ENCODE results near the gene MOB3A. TPM values are rescaled to one million over a fixed set of nuclear protein-coding genes. Genes with fewer than 3 reads are reported as not detected.
A peak's percentile ranks its signal among the peaks of the same experiment; 100 is the strongest.

Gene MOB3A
- total and polyA plus RNA-seq, 9 of the 15 experiments (the other 6 are each of a cell fraction or from before 2014, with no cell fraction given), result 1.1 to 24.1 (median 6.0) TPM

GRCh38 chr19:2059422-2060201, 36.5 kb downstream of the MOB3A start (continued):
- peak; percentile 93 for TF ChIP-seq ZNF766 (CRISPR knock-in tag; conservative IDR thresholded peaks at IDR 0.05)
- TF ChIP-seq PTBP1 (IDR thresholded peaks at IDR 0.05; ENCODE audit: low read depth, low read length), result no peak
- TF ChIP-seq SAFB2 (IDR thresholded peaks at IDR 0.05; ENCODE audit: borderline replicate concordance, low read depth, low read length, severe bottlenecking), result no peak
- no peak for TF ChIP-seq PHF20 (IDR thresholded peaks at IDR 0.05; ENCODE audit: partially characterized antibody)
- TF ChIP-seq MAFF (IDR thresholded peaks at IDR 0.05; ENCODE audit: low read length), result no peak
- TF ChIP-seq KDM1A (IDR thresholded peaks at IDR 0.05), result no peak
- TF ChIP-seq ZFP1 (CRISPR knock-in tag; IDR thresholded peaks at IDR 0.05), result no peak
- TF ChIP-seq IRF2 (CRISPR knock-in tag; IDR thresholded peaks at IDR 0.05), result no peak
- TF ChIP-seq BRF1 (IDR thresholded peaks at IDR 0.05; ENCODE audit: borderline replicate concordance, extremely low read depth, insufficient read length), result no peak
- no peak for TF ChIP-seq TAF15 (IDR thresholded peaks at IDR 0.05; ENCODE audit: low read depth, low read length)
- peak; percentile 67 for TF ChIP-seq CBX1 (IDR thresholded peaks at IDR 0.05; ENCODE audit: low read depth)
- TF ChIP-seq E2F5 (CRISPR knock-in tag; IDR thresholded peaks at IDR 0.05), result no peak
- no peak for TF ChIP-seq ZNF75A (CRISPR knock-in tag; IDR thresholded peaks at IDR 0.05)
- peak; percentile 63; the same call in 1 of the 2 replicates for TF ChIP-seq ZNF12 (CRISPR knock-in tag; IDR thresholded peaks at IDR 0.05)
- TF ChIP-seq ZBTB40 (IDR thresholded peaks at IDR 0.05), result 0 out of 2 replicates have a peak, but pooled peaks have one; percentile 29
- TF ChIP-seq ZBTB40 (CRISPR knock-in tag; IDR thresholded peaks at IDR 0.05), result no peak
- peak; percentile 68 for TF ChIP-seq ZNF41 (CRISPR knock-in tag; conservative IDR thresholded peaks at IDR 0.05)
- TF ChIP-seq, protein P1, sequence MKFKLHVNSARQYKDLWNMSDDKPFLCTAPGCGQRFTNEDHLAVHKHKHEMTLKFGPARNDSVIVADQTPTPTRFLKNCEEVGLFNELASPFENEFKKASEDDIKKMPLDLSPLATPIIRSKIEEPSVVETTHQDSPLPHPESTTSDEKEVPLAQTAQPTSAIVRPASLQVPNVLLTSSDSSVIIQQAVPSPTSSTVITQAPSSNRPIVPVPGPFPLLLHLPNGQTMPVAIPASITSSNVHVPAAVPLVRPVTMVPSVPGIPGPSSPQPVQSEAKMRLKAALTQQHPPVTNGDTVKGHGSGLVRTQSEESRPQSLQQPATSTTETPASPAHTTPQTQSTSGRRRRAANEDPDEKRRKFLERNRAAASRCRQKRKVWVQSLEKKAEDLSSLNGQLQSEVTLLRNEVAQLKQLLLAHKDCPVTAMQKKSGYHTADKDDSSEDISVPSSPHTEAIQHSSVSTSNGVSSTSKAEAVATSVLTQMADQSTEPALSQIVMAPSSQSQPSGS (CRISPR knock-in tag; IDR thresholded peaks at IDR 0.05), result no peak

Data from K562 (cell line).